Measurements from ENCODE around the gene PALLD.

PALLD gene

DNA sequence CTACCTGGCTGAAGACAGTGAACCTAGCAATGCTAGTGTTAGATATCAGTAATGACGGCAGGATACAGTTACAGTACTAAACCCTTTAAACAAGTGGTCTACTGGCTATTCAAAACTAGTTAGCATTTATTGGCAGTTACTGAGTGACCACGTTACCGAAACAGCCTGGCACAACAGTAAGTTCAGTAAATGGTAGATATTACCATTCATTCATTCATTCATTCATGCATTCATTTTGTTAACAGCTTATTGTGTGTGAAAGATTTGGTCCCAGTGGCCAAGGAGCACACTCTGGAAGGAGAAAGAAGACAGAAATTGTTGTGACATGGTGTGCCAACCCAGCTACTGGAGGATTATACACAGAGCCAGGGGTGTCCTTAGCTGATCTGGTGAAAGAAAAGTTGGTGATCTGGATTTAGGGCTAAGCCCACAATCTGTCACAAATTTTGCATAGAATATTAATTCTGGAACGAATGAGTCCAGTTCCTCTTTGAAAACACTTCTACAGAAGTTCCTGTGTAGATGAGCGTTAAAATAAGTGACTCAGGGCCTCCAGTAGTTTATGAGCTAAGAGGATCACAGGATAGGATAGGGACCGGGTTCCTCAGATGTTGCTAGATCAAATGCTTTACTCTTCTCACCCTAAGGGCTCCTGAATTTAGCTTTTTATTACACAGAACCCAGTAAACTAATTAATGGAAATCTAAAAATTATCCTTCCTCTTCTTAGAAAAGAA is 334.1 kb downstream of the PALLD start:
- DNase-seq = no peak

GRCh38 chr4:168831585-168831918 is 334.7 kb downstream of the PALLD start:
- no peak for DNase-seq

DNA sequence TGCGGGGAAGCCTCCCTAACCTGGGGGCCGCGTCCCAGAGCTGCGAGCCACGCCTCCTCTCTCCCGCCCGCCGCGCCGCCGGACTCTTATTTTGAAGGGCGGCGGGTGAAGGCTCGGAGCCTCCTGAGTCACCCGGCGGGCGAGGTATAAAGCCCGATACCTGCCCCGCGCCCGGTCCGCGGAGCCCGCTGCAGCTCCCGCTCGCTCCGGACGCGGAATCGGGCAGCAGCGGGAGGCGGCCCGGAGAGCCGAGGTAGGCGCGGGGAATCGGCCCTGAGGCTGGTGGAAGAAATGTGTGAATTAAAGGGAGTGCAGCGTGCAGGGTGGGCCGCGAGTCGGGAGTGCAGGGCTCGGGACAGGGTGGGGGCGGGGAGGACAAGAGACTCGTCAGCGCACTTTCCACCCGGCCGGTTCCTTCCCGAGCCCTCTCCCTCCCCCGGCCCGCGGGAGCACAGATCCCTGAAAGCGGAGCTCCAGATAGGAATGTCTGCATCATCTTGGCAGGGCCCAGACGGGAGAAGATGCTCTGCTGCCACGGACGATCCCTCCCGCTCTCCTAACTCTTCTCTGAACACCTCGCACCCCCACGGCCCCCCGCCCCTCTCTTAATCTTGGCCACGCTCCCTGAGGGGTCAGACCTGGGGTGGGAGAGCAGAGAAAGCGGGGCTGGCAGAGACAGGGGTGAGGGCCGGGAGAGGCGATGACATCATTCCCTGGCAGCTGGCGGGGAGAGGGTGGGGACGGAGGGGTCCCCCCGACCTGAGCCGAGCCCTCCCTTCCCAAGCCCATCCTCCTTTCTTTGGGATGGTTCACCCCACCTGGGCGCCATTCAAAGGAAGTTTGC is 335.3 kb downstream of the PALLD start:
- DNase-seq = peak; percentile 94

- peak; percentile 84 for DNase-seq
Measured at GRCh38 chr4:168832763-168833575, 336.1 kb downstream of the PALLD start.

- DNase-seq = no peak
Measured at GRCh38 chr4:168833881-168834280, 337.0 kb downstream of the PALLD start.

DNA sequence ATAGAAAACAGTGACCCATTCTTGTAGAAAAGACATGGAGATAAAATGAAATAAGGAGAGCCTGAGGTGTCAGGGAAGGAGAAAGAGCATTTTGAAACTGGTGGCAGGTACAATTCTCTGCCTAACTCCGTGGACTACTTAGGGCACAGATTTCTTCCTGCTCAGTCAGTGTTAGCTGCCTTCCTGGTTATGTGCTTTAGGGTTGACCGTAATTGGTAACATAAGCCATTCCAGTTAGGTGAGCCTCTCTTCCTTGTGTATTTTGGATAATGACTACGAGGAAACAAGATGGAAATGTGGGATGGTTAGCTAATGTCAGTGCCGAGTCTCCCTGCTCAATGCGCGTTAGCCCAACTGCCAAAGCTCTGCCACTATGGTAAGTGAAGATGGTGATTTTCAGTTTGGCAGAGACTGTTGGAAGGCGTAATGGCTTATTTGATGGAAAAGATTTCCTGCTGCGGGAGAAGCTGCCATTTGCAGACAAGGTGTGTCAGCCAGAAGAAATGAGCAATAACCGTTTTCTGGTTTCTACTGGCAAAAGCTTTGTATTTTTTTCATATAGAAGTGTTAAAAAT is 339.1 kb downstream of the PALLD start:
- DNase-seq = no peak

DNA sequence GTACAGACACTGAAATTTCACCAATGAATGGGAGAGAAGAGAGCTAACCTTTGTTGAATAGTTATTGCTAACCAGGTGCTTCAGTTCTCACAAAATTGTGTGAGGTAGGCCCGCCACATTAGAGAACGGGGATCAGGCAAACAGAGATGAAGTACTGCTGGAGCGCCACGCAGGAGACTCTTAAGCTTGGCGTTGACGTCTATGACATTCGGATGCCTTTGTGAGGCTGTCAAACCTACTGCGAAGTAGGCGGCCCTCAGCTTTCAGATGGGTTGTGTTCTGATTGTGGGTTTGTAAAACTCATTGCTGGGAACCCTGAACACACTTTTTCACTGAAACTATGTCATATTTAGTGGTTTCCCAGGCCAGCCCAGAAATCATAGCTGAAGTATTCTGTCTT is 339.6 kb downstream of the PALLD start:
- no peak for DNase-seq

DNA sequence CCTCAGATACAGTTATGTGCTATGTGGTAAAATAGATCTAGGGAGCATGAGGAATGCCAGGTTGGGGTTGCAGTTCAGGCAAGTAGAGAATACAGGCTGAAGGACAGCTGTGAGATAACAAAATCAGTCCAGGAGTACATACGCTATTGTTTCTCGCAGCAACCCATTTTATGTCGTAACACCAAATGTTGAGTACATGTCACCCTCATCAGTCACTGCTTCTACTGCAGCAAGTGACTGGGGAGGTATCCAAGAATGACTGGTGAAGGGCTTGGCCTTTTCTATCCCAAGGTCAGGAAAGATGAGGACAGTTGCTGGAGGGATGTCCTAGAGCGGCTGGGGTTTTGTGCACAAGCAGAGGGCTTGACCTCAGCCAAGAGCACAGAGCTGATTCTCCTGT is 341.1 kb downstream of the PALLD start:
- DNase-seq = no peak

DNA sequence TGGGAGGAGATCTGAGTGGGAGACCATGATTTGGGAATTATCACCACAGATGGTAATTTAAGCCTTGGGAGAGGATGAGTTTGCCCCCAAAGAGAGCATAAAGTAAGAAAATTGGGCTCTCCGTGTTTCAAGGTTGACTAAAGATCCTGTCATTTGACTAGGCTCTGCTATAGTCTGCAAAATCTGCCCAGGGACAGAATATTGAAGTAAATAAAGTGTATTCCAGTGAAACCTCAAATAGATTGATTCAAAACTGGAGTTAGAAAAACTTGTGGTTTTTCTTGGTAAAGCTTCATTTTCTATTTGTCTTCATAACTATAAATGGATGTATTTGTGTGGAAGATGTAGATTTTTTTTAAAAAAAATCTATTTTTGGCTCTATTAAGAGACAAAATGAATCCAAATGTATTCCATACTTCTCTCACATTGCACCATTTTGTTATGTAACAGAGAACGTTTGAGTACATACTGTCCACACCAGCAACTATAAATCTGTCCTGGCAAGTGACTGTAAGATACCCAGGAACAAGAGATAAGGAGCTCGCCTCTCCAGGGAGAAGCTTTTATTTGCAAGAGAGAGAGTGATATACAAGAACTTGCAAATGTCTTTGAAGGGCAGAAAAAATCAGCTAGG is 343.0 kb downstream of the PALLD start:
- no peak for DNase-seq

DNA sequence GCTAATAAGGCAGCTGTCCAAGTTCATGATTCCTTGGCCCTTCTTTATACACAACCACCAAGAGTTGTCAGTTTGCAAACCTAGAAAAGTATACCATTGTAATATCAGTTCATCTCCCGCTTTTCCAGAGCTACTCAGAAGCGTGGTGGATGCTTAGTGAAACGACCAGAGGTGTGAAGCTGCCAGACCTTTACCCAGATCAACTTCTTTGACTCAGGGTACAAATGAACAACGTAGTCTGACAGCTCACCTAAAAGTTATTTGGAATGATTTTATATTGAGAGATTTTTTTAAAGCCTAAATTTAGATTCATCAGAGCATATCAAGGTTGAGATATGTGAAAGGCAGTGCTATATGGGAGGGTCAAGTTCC is 343.5 kb downstream of the PALLD start:
- DNase-seq = no peak

GRCh38 chr4:168841000-168841671 is 344.3 kb downstream of the PALLD start:
- DNase-seq = no peak

GRCh38 chr4:168841672-168842019 is 344.8 kb downstream of the PALLD start:
- DNase-seq = no peak

DNA sequence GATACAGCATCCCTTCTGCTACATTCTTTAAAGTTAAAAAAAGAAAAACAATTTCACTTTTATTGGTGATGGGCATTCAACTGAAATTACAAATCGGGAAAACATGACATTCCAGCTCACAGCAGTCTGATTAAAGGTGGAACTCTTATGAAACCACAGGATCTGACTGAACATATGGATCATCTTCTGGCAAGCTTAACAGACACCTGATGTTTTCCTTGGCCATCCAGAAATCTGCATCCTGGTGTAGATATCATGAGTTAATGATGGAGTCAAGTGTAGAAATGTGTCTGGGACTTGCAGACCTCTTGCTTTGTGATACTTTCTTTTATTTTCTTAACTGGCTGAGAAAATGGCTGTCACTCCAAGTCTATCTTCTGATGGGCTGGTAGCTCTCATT is 345.3 kb downstream of the PALLD start:
- DNase-seq = no peak

- no peak for DNase-seq
Measured at GRCh38 chr4:168843635-168844034, 346.8 kb downstream of the PALLD start.

DNA sequence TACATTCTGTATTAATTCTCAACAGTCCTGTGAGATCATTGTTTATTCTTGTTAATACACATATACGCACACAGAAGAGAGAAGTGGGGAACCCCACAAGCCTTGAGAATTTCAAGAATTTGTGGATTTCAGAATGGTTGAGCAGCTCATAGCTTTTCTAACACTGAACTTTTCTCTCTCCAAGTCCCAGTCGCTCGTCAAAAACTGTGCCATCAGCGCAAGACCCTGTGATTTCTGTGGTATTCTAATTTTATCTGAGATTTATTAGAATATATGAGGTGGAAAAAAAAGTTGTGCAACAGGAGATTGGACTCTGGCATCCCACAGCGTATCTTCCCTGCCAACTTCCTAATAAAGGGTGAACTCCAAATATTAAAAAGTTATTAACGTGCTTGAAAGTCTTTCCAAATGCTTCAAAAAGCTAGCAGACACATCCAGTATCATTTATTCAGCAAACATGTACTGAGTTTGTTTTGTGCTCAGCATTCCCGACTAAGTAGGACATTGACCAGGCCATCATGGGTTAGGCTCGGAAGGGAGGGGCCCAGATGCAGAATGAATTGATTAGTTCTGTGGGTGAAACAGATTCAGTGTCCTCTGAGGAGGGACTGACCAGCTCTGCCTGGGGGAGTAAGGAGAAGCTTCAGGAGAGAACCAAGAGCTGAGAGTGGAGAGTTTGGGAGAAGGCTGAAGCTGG is 347.6 kb downstream of the PALLD start:
- DNase-seq = no peak

GRCh38 chr4:168845897-168846296 is 349.0 kb downstream of the PALLD start:
- no peak for DNase-seq

GRCh38 chr4:168846414-168846813 is 349.6 kb downstream of the PALLD start:
- no peak for DNase-seq

DNA sequence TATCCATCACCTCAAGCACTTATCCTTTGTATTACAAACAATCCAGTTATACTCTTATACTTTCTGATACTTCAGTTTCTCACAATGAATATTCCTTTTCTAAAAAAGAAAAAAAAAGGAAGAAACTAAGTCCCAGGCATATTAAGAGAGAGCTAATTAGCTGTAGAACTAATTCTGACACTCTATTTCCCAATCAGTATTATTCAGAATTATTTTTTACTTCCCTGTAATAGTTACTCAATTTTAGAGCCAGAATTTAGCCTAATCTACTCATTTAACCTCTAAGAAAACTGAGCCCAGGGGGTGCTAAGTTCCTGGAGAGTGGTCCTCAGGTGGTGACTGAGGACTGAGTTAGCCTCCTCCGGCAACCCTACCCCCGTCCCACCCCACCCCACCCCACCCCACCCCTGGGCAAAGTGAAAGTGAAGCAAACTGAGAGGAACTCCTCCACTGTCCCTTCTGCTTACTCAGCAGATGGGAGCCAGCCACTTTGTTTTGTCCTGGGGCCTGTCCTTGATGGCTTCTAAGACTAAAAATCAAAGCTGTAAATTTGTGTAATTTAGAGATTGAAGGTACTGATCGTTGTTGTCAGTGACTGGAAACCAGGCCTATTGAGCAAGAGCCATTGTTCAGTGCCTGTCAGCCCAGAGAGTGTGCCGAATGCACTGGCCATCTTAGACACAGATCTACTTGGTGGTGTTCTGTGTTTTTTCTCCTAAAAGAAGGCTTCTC is 351.1 kb downstream of the PALLD start:
- no peak for DNase-seq

- DNase-seq = peak; percentile 30
Measured at GRCh38 chr4:168849030-168849675, 352.3 kb downstream of the PALLD start.

DNA sequence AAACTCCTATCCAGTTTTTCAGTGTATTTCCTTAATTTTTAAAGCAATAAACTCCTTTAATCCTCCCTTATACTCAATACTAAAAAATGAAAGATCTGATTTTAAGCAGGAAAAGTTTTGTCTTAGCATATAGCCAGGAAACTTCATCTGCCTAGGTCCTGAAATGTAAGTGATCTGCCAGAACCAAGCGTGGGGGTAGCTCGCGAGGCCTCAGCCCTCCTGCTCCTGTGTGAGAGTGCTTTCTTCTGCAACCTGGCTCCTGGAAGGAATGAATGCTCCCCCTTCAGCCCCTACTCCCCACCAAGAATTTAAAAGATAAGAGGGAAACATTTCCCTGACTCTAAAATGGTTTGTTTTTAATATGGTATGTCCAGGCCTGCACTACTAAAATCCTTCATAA is 353.1 kb downstream of the PALLD start:
- DNase-seq = no peak

Measured in right kidney (tissue), 1 donor.